Liver (tissue), 9 donors: Measurements from ENCODE around the gene TEKTIP1. TPM values are rescaled to one million over a fixed set of nuclear protein-coding genes. Genes with fewer than 3 reads are reported as not detected.

Experiments
- DNase-seq: peaks from one replicate; pipeline ENCODE4 v3.0.0-alpha.2; 2017; ENCODE audit warnings: low spot score
- H3K27ac ChIP-seq, 2 donors: one replicate each; pipeline ENCODE4 v1.7.0; 2013; ENCODE audit warnings: inconsistent platforms in 2 of 2, low read length in 2 of 2, control low read depth in 1 of 2, low read depth in 1 of 2, mild to moderate bottlenecking in 1 of 2
- H3K27me3 ChIP-seq, 4 donors: one replicate each; pipeline versions ENCODE4 v1.6.1 to v1.7.0; 2013; ENCODE audit warnings: low read length in 3 of 4, inconsistent platforms in 1 of 4, mild to moderate bottlenecking in 1 of 4, moderate library complexity in 1 of 4; ENCODE audit not compliant: control insufficient read depth in 4 of 4, insufficient read depth in 4 of 4
- H3K36me3 ChIP-seq, 4 donors: one replicate each; pipeline versions ENCODE4 v1.6.1 to v1.7.0; 2013; ENCODE audit warnings: low read length in 3 of 4, mild to moderate bottlenecking in 3 of 4, low read depth in 1 of 4, moderate library complexity in 1 of 4; ENCODE audit not compliant: control insufficient read depth in 4 of 4, insufficient read depth in 3 of 4
- H3K4me1 ChIP-seq, 4 donors: one replicate each; pipeline versions ENCODE4 v1.6.1 to v1.7.0; 2013; ENCODE audit warnings: low read length in 3 of 4, mild to moderate bottlenecking in 3 of 4, moderate library complexity in 1 of 4; ENCODE audit not compliant: control insufficient read depth in 4 of 4, insufficient read depth in 4 of 4
- H3K4me3 ChIP-seq, 3 donors: one replicate each; pipeline versions ENCODE4 v1.6.1 to v1.7.0; 2013; ENCODE audit warnings: low read length in 3 of 3, control low read depth in 1 of 3, low read depth in 1 of 3, mild to moderate bottlenecking in 1 of 3
- H3K9ac ChIP-seq, 2 donors: one replicate each; pipeline ENCODE4 v1.7.0; 2013; ENCODE audit warnings: low read length in 2 of 2, mild to moderate bottlenecking in 2 of 2, moderate library complexity in 2 of 2, control low read depth in 1 of 2, low read depth in 1 of 2
- H3K9me3 ChIP-seq, 4 donors: one replicate each; pipeline versions ENCODE4 v1.6.1 to v1.7.0; 2013; ENCODE audit warnings: low read length in 3 of 4; ENCODE audit not compliant: control insufficient read depth in 4 of 4
- ATF3 ChIP-seq: IDR thresholded peaks from 2 replicates; pipeline ENCODE4 v1.6.1; 2016; ENCODE audit warnings: antibody characterized with exemption
- CTCF ChIP-seq: fragments of 150-350 bp; IDR thresholded peaks from 2 replicates; pipeline ENCODE4 v1.5.1; 2017; ENCODE audit warnings: improper control_type of control experiment, low read depth, low read length; ENCODE audit not compliant: missing input control
- EGR1 ChIP-seq, 2 donors: IDR thresholded peaks; 2 replicates each; pipeline ENCODE4 v1.6.1; 2016 to 2018; ENCODE audit warnings: antibody characterized with exemption in 2 of 2, low read depth in 2 of 2
- FOXA1 ChIP-seq: IDR thresholded peaks from 2 replicates; pipeline ENCODE4 v1.6.1; 2016; ENCODE audit warnings: antibody characterized with exemption
- FOXA2 ChIP-seq: IDR thresholded peaks from 2 replicates; pipeline ENCODE4 v1.6.1; 2016; ENCODE audit warnings: antibody characterized with exemption
- GABPA ChIP-seq, 2 donors: IDR thresholded peaks in 1 of 2; conservative IDR thresholded peaks in 1 of 2; 2 replicates each; pipeline ENCODE4 v1.6.1; 2016; ENCODE audit warnings: antibody characterized with exemption in 2 of 2, mild to moderate bottlenecking in 1 of 2, moderate library complexity in 1 of 2
- HNF4A ChIP-seq, 2 donors: conservative IDR thresholded peaks; 2 replicates each; pipeline ENCODE4 v1.6.1; 2016; ENCODE audit warnings: antibody characterized with exemption in 2 of 2, mild to moderate bottlenecking in 2 of 2
- HNF4G ChIP-seq: IDR thresholded peaks from 2 replicates; pipeline ENCODE4 v1.6.1; 2016; ENCODE audit warnings: antibody characterized with exemption
- JUND ChIP-seq, 2 donors: IDR thresholded peaks; 2 replicates each; pipeline ENCODE4 v1.6.1; 2016; ENCODE audit warnings: antibody characterized with exemption in 2 of 2
- MAX ChIP-seq: IDR thresholded peaks from 2 replicates; pipeline ENCODE4 v1.6.1; 2016; ENCODE audit warnings: antibody characterized with exemption
- NR2F2 ChIP-seq: IDR thresholded peaks from 2 replicates; pipeline ENCODE4 v1.6.1; 2016; ENCODE audit warnings: antibody characterized with exemption
- RAD21 ChIP-seq, 2 donors: IDR thresholded peaks; 2 replicates each; pipeline ENCODE4 v1.6.1; 2016; ENCODE audit warnings: antibody characterized with exemption in 2 of 2, mild to moderate bottlenecking in 2 of 2
- REST ChIP-seq: IDR thresholded peaks from 2 replicates; pipeline ENCODE4 v1.6.1; 2016; ENCODE audit warnings: antibody characterized with exemption, mild to moderate bottlenecking
- RXRA ChIP-seq, 2 donors: IDR thresholded peaks; 2 replicates each; pipeline ENCODE4 v1.6.1; 2017 to 2018; ENCODE audit warnings: antibody characterized with exemption in 2 of 2, mild to moderate bottlenecking in 1 of 2
- SP1 ChIP-seq: IDR thresholded peaks from 2 replicates; pipeline ENCODE4 v1.6.1; 2018; ENCODE audit warnings: antibody characterized with exemption, mild to moderate bottlenecking
- TAF1 ChIP-seq: conservative IDR thresholded peaks from 2 replicates; pipeline ENCODE4 v1.6.1; 2016; ENCODE audit warnings: antibody characterized with exemption, mild to moderate bottlenecking
- YY1 ChIP-seq: IDR thresholded peaks from 2 replicates; pipeline ENCODE4 v1.6.1; 2016; ENCODE audit warnings: antibody characterized with exemption, mild to moderate bottlenecking
- ZBTB33 ChIP-seq: IDR thresholded peaks from 2 replicates; pipeline ENCODE4 v1.6.1; 2016; ENCODE audit warnings: antibody characterized with exemption
- WGBS: extraction: QIAGEN DNeasy Blood & Tissue Kit; methylation state at CpG from one replicate; pipeline ENCODE4 v1.1.7; 2013; 5-methylcytosine and 5-hydroxymethylcytosine counted together
- polyA plus RNA-seq, 2 donors: library from polyadenylated mRNA; stranded (reverse) in 1 of 2; unstranded in 1 of 2; fragments of 200-250 nt in 1 of 2; fragments of >200 nt in 1 of 2; fragmentation: Nextera tagmentation in 1 of 2; extraction: Ambion mirVana in 1 of 2; gene quantifications; one replicate each; pipeline versions ENCODE4 v1.2.1 to v1.2.3, GENCODE V29; 2013 to 2015
- total RNA-seq, 2 donors: library from RNA; depleted of rRNA; stranded (reverse); fragments of >200 nt; gene quantifications; one replicate each; pipeline ENCODE4 v1.2.3, GENCODE V29; 2014
- donor health status: healthy.
- donor health status: healthy.
- donor health status: healthy.
- donor health status: healthy.
- donor health status: healthy.

Gene TEKTIP1
- total and polyA plus RNA-seq, 4 donors, result 0.17 TPM; not detected in 3

- no peak for TF ChIP-seq REST
Measured at GRCh38 chr19:3492131-3492839, 46.7 kb upstream of the TEKTIP1 start (continued).

- WGBS, result 95% methylated on average over 16 of the region's 16 CpGs
Measured at GRCh38 chr19:3492919-3493318, 46.1 kb upstream of the TEKTIP1 start.

More at GRCh38 chr19:3492919-3493318, 46.1 kb upstream of the TEKTIP1 start:
- no peaks in the 10 kb centered on the region for H3K9me3 ChIP-seq
- H3K9ac ChIP-seq, result no peak overlapping the region
- peaks cover 0 to 32% (median 12%) of the 10 kb centered on the region in 4 donors for H3K36me3 ChIP-seq
- H3K27me3 ChIP-seq, result no peaks in the 10 kb centered on the region
- no peak for DNase-seq
- no peaks in the 10 kb centered on the region for H3K4me1 ChIP-seq
- no peak for TF ChIP-seq RAD21 (IDR thresholded peaks at IDR 0.05)
- TF ChIP-seq JUND (IDR thresholded peaks at IDR 0.05), result no peak
- TF ChIP-seq HNF4G, result no peak
- TF ChIP-seq CTCF, result no peak
- no peak for TF ChIP-seq YY1
- TF ChIP-seq RXRA (IDR thresholded peaks at IDR 0.05), result no peak
- TF ChIP-seq SP1, result no peak
- TF ChIP-seq FOXA2, result no peak
- TF ChIP-seq REST, result no peak
- no peak for TF ChIP-seq EGR1 (IDR thresholded peaks at IDR 0.05; ENCODE audit: low read depth in 2 of 2)
- no peak for TF ChIP-seq GABPA (IDR thresholded peaks at IDR 0.05 in 1 of 2, conservative IDR thresholded peaks at IDR 0.05 in 1 of 2)
- TF ChIP-seq HNF4A (conservative IDR thresholded peaks at IDR 0.05), result no peak
- no peak for TF ChIP-seq ATF3
- TF ChIP-seq FOXA1, result no peak
- no peak for TF ChIP-seq TAF1
- no peak for TF ChIP-seq NR2F2
- TF ChIP-seq MAX, result no peak
- TF ChIP-seq ZBTB33, result no peak
- no peak overlapping the region for H3K27ac ChIP-seq
- H3K4me3 ChIP-seq, result no peak overlapping the region
